Stimulated activated CD8-positive, alpha-beta memory T cell treated with anti-CD3 and anti-CD28 coated beads, Interleukin-15, amount 100 ng/mL, for 24 hours (primary cell): ENCODE results near the gene ATXN2.

Experiments used
- DNase-seq: peaks from one replicate; pipeline ENCODE4 v3.0.0-alpha.2; 2020; ENCODE audit warnings: low read depth

The ATXN2 gene

GRCh38 chr12:111453071-111453989, 145.8 kb downstream of the ATXN2 start:
- no peak for DNase-seq

- no peak for DNase-seq
Observed at GRCh38 chr12:111451649-111452129, 147.4 kb downstream of the ATXN2 start.

- no peak for DNase-seq
Observed at GRCh38 chr12:111451232-111451631, 147.9 kb downstream of the ATXN2 start.

- DNase-seq: no peak
Observed at GRCh38 chr12:111450676-111451075, 148.4 kb downstream of the ATXN2 start.

- DNase-seq: no peak
Observed at GRCh38 chr12:111448846-111449790, 150.0 kb downstream of the ATXN2 start.

- DNase-seq: no peak
Observed at GRCh38 chr12:111448266-111448830, 150.8 kb downstream of the ATXN2 start.

GRCh38 chr12:111447571-111448265, 151.4 kb downstream of the ATXN2 start:
- no peak for DNase-seq

GRCh38 chr12:111446631-111447570, 152.2 kb downstream of the ATXN2 start:
- DNase-seq: no peak

- DNase-seq: no peak
Observed at GRCh38 chr12:111445726-111446581, 153.2 kb downstream of the ATXN2 start.

GRCh38 chr12:111444925-111445725, 154.0 kb downstream of the ATXN2 start:
- DNase-seq: peak; percentile 34

- DNase-seq: no peak
Observed at GRCh38 chr12:111444314-111444924, 154.7 kb downstream of the ATXN2 start.

GRCh38 chr12:111443586-111443985, 155.5 kb downstream of the ATXN2 start:
- DNase-seq: no peak

- DNase-seq: no peak
Observed at GRCh38 chr12:111443086-111443485, 156.0 kb downstream of the ATXN2 start.

- DNase-seq: no peak
Observed at GRCh38 chr12:111442301-111443045, 156.6 kb downstream of the ATXN2 start.

- DNase-seq: no peak
Observed at GRCh38 chr12:111441107-111441928, 157.8 kb downstream of the ATXN2 start.

GRCh38 chr12:111440631-111441030, 158.5 kb downstream of the ATXN2 start:
- DNase-seq: no peak

GRCh38 chr12:111440152-111440551, 159.0 kb downstream of the ATXN2 start:
- no peak for DNase-seq
